PC-9 (cell line): ENCODE data around the gene SFMBT2. TPM values are rescaled to one million over a fixed set of nuclear protein-coding genes. Genes with fewer than 3 reads are reported as not detected.
A peak's percentile ranks its signal among the peaks of the same experiment; 100 is the strongest.

Experiments
- BruUV-seq: library from RNA; stranded (reverse); fragments of 400-500 nt; replicated peaks from 2 replicates; lab custom pipeline; 2021; lab: Mats Ljungman, UMichigan
- CTCF ChIA-PET: fragments of 300-600 bp; sonication (Branson Sonifier 250); formaldehyde crosslinking; loops from one replicate; lab custom pipeline; 2022; ENCODE audit warnings: antibody characterized with exemption; lab: Charles Lee
- POLR2A ChIA-PET: fragments of 300-600 bp; sonication (Branson Sonifier 250); formaldehyde crosslinking; loops from one replicate; lab custom pipeline; 2022; ENCODE audit warnings: antibody characterized with exemption; ENCODE audit not compliant: unreplicated experiment; lab: Charles Lee
- DNase-seq, 2 experiments: peaks; one replicate each; pipeline versions ENCODE4 v3.0.0 to v3.0.0-alpha.2; 2015 to 2022; ENCODE audit warnings: mixed read lengths in 1 of 2
- H2AFZ ChIP-seq: fragments of 200-600 bp; sonication (generic); 2 replicates; pipeline ENCODE4 v1.8.1; 2017; ENCODE audit warnings: antibody characterized with exemption
- H3F3A ChIP-seq: fragments of 200-600 bp; sonication (generic); 2 replicates; pipeline ENCODE4 v1.8.1; 2017; ENCODE audit warnings: antibody characterized with exemption, mild to moderate bottlenecking, low read depth; ENCODE audit not compliant: insufficient read depth
- H3K27ac ChIP-seq: fragments of 200-600 bp; sonication (generic); 2 replicates; pipeline ENCODE4 v1.6.1; 2016; ENCODE audit warnings: mixed run types
- H3K27me3 ChIP-seq: fragments of 200-600 bp; sonication (generic); 2 replicates; pipeline ENCODE4 v1.6.1; 2016; ENCODE audit warnings: low read depth, mixed run types; ENCODE audit not compliant: insufficient read depth
- H3K36me3 ChIP-seq: fragments of 200-600 bp; sonication (generic); 2 replicates; pipeline ENCODE4 v1.6.1; 2016; ENCODE audit warnings: low read depth, mixed run types
- H3K4me1 ChIP-seq: fragments of 200-600 bp; sonication (generic); replicated peaks from 2 replicates; pipeline ENCODE4 v1.6.1; 2016; ENCODE audit warnings: mixed run types; ENCODE audit not compliant: insufficient read depth
- H3K4me2 ChIP-seq: fragments of 200-600 bp; sonication (generic); 2 replicates; pipeline ENCODE4 v1.6.1; 2017; ENCODE audit warnings: mixed run types
- H3K4me3 ChIP-seq: fragments of 200-600 bp; sonication (generic); 2 replicates; pipeline ENCODE4 v1.6.1; 2016; ENCODE audit warnings: mixed run types
- H3K79me2 ChIP-seq: fragments of 200-600 bp; sonication (generic); 2 replicates; pipeline ENCODE4 v1.6.1; 2017; ENCODE audit warnings: low read depth, mixed run types
- H3K9me2 ChIP-seq: fragments of 200-600 bp; sonication (generic); 2 replicates; pipeline ENCODE4 v1.8.1; 2017; ENCODE audit warnings: mild to moderate bottlenecking; ENCODE audit not compliant: insufficient read depth
- H3K9me3 ChIP-seq: fragments of 200-600 bp; sonication (generic); 2 replicates; pipeline ENCODE4 v1.8.1; 2016; ENCODE audit warnings: low read depth; ENCODE audit not compliant: insufficient read depth
- H4K20me1 ChIP-seq: fragments of 200-600 bp; sonication (generic); 2 replicates; pipeline ENCODE4 v1.8.1; 2017; ENCODE audit not compliant: insufficient read depth
- CTCF ChIP-seq: fragments of 200-600 bp; sonication (generic); conservative IDR thresholded peaks from 2 replicates; pipeline ENCODE4 v1.6.1; 2017; ENCODE audit warnings: mixed run types, antibody characterized with exemption, mild to moderate bottlenecking, moderate library complexity
- EZH2 ChIP-seq: fragments of 200-600 bp; sonication (generic); IDR thresholded peaks from 2 replicates; pipeline ENCODE4 v1.8.0; 2017; ENCODE audit warnings: antibody characterized with exemption, low read depth
- intact Hi-C: fragments of 100-400 bp; cut with micrococcal nuclease; formaldehyde crosslinking; loops from one replicate; pipeline ENCODE4 v1.10.0; 2022; ENCODE audit not compliant: unreplicated experiment
- total RNA-seq: library from RNA; stranded (reverse); gene quantifications from 2 replicates; pipeline ENCODE4 v1.2.3, GENCODE V29; 2021

The SFMBT2 gene
- total RNA-seq, 1 experiment from 2014 or later, result 0.07 TPM

- no peaks in the 10 kb centered on the region for H3F3A ChIP-seq
- intact Hi-C loops, result no loop called here
- no peak overlapping the region for H3K4me3 ChIP-seq
- no peaks in the 10 kb centered on the region for H3K4me1 ChIP-seq
- no peaks in the 10 kb centered on the region for H4K20me1 ChIP-seq
- H3K27ac ChIP-seq, result no peak overlapping the region
- H3K79me2 ChIP-seq, result no peaks in the 10 kb centered on the region
- TF ChIP-seq EZH2, result no peak
- TF ChIP-seq CTCF, result no peak
- peaks cover 7% of the 10 kb centered on the region for H3K27me3 ChIP-seq
- ChIA-PET CTCF (no interaction called here), POLR2A (no interaction called here)
- no peaks in the 10 kb centered on the region for H3K9me3 ChIP-seq
- no peaks in the 10 kb centered on the region for H3K36me3 ChIP-seq
- H3K4me2 ChIP-seq, result no peak overlapping the region
- BruUV-seq, result no TSS peak
- DNase-seq, result no peak
- no peaks in the 10 kb centered on the region for H3K9me2 ChIP-seq
- no peak overlapping the region for H2AFZ ChIP-seq
These were observed 143.7 kb downstream of the SFMBT2 start for GRCh38 chr10:7267142-7267541.

GRCh38 chr10:7265396-7266123, 145.3 kb downstream of the SFMBT2 start:
- Histone ChIP-seq H3K36me3 (no peaks in the 10 kb centered on the region), H2AFZ (no peak overlapping the region), H3K27me3 (peaks cover 4% of the 10 kb centered on the region; the same call in 1 of the 2 replicates), H3K9me2 (no peaks in the 10 kb centered on the region), H3F3A (no peaks in the 10 kb centered on the region), H3K4me3 (no peak overlapping the region), H4K20me1 (no peaks in the 10 kb centered on the region), H3K4me2 (no peak overlapping the region), H3K4me1 (no peaks in the 10 kb centered on the region), H3K27ac (no peak overlapping the region), H3K79me2 (no peaks in the 10 kb centered on the region), H3K9me3 (no peaks in the 10 kb centered on the region)
- ChIA-PET CTCF (no interaction called here), POLR2A (no interaction called here)
- intact Hi-C loops, result no loop called here
- BruUV-seq, result no TSS peak
- DNase-seq, result no peak
- TF ChIP-seq CTCF (no peak), EZH2 (no peak)

- no peaks in the 10 kb centered on the region for H3K9me2 ChIP-seq
- no TSS peak for BruUV-seq
- POLR2A ChIA-PET, result no interaction called here
- no peaks in the 10 kb centered on the region for H4K20me1 ChIP-seq
- TF ChIP-seq CTCF (no peak), EZH2 (no peak)
- no peak overlapping the region for H2AFZ ChIP-seq
- no peak overlapping the region for H3K4me2 ChIP-seq
- H3K79me2 ChIP-seq, result no peaks in the 10 kb centered on the region
- no peaks in the 10 kb centered on the region for H3K36me3 ChIP-seq
- CTCF ChIA-PET, result no interaction called here
- H3K27me3 ChIP-seq, result peaks cover 4% of the 10 kb centered on the region; the same call in 1 of the 2 replicates
- no peak overlapping the region for H3K27ac ChIP-seq
- no peak overlapping the region for H3K4me3 ChIP-seq
- H3F3A ChIP-seq, result no peaks in the 10 kb centered on the region
- no peaks in the 10 kb centered on the region for H3K9me3 ChIP-seq
- peak in 1 of 2 experiments; percentile 16 for DNase-seq
- H3K4me1 ChIP-seq, result no peaks in the 10 kb centered on the region
- intact Hi-C loops, result no loop called here
These were observed 146.5 kb downstream of the SFMBT2 start for GRCh38 chr10:7264313-7264756.
